Measurements from ENCODE around the gene CAPZA1. TPM values are rescaled to one million over a fixed set of nuclear protein-coding genes. Genes with fewer than 3 reads are reported as not detected.

Gene CAPZA1
- total RNA-seq, 1 donor from 2014 or later = 149 TPM

GRCh38 chr1:112698366-112699310 lies 79.0 kb downstream of the CAPZA1 start:
- peaks cover 5% of the 10 kb centered on the region for H3K27me3 Mint-ChIP-seq (ENCODE audit: unreplicated experiment)
- DNase-seq = no peak
- H3K9me3 Mint-ChIP-seq (ENCODE audit: unreplicated experiment) = peaks cover 1% of the 10 kb centered on the region
- TF ChIP-seq CTCF (IDR thresholded peaks at IDR 0.05; ENCODE audit: partially characterized antibody, unreplicated experiment) = no peak
- H3K27ac Mint-ChIP-seq (ENCODE audit: unreplicated experiment) = no peak overlapping the region
- peaks cover 18% of the 10 kb centered on the region for H3K4me1 Mint-ChIP-seq (ENCODE audit: low read depth, unreplicated experiment)
- H3K4me3 Mint-ChIP-seq (ENCODE audit: unreplicated experiment) = no peak overlapping the region
- H3K36me3 Mint-ChIP-seq (ENCODE audit: unreplicated experiment) = peaks cover 7% of the 10 kb centered on the region

- Mint-ChIP-seq H3K27me3 (ENCODE audit: unreplicated experiment) (peaks cover 5% of the 10 kb centered on the region), H3K27ac (ENCODE audit: unreplicated experiment) (no peak overlapping the region), H3K36me3 (ENCODE audit: unreplicated experiment) (peaks cover 7% of the 10 kb centered on the region), H3K4me3 (ENCODE audit: unreplicated experiment) (no peak overlapping the region), H3K4me1 (ENCODE audit: low read depth, unreplicated experiment) (peaks cover 18% of the 10 kb centered on the region), H3K9me3 (ENCODE audit: unreplicated experiment) (peaks cover 1% of the 10 kb centered on the region)
- no peak for DNase-seq
- TF ChIP-seq CTCF (IDR thresholded peaks at IDR 0.05; ENCODE audit: partially characterized antibody, unreplicated experiment) = no peak
Observed at GRCh38 chr1:112699425-112700144, 80.0 kb downstream of the CAPZA1 start.

DNA sequence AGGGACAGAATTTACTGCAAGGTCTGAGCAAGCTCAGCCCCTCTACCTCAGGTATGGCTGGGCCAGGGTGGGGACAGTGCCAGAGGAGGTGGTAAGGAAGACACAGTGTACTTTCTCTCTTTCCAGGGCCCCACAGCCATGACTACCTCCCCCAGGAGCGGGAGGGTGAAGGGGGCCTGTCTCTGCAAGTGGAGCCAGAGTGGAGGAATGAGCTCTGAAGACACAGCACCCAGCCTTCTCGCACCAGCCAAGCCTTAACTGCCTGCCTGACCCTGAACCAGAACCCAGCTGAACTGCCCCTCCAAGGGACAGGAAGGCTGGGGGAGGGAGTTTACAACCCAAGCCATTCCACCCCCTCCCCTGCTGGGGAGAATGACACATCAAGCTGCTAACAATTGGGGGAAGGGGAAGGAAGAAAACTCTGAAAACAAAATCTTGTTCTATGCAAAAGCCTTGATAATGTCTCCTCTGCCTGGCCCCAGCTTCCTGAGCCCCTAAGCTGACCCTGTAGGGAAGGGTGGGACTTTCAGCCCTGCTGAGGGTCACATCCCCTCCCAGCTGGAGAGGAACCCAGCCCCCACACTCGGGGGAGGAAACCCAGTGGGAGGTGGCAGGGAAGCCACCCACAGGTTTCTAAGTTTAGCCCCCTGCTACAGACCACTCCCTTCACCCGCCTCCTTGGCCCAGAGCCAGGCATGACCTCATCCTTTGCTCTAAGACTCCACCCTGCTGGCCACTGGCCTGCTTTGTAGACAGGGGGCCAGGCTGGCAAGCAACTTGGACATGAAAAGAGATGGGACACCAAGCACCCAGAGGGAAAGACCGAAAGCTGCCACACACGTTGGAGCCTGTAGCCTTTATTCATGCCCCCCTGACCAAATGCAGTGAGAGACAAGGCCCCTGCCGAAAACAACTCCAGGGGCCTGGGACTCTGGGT lies 80.9 kb downstream of the CAPZA1 start:
- Mint-ChIP-seq H3K4me1 (ENCODE audit: low read depth, unreplicated experiment) (peaks cover 26% of the 10 kb centered on the region), H3K27me3 (ENCODE audit: unreplicated experiment) (peaks cover 10% of the 10 kb centered on the region), H3K4me3 (ENCODE audit: unreplicated experiment) (peak overlapping the region; percentile 71), H3K9me3 (ENCODE audit: unreplicated experiment) (peaks cover 3% of the 10 kb centered on the region), H3K27ac (ENCODE audit: unreplicated experiment) (peak overlapping the region; percentile 89), H3K36me3 (ENCODE audit: unreplicated experiment) (peaks cover 7% of the 10 kb centered on the region)
- TF ChIP-seq CTCF (IDR thresholded peaks at IDR 0.05; ENCODE audit: partially characterized antibody, unreplicated experiment) = no peak
- peak; percentile 93 for DNase-seq

DNA sequence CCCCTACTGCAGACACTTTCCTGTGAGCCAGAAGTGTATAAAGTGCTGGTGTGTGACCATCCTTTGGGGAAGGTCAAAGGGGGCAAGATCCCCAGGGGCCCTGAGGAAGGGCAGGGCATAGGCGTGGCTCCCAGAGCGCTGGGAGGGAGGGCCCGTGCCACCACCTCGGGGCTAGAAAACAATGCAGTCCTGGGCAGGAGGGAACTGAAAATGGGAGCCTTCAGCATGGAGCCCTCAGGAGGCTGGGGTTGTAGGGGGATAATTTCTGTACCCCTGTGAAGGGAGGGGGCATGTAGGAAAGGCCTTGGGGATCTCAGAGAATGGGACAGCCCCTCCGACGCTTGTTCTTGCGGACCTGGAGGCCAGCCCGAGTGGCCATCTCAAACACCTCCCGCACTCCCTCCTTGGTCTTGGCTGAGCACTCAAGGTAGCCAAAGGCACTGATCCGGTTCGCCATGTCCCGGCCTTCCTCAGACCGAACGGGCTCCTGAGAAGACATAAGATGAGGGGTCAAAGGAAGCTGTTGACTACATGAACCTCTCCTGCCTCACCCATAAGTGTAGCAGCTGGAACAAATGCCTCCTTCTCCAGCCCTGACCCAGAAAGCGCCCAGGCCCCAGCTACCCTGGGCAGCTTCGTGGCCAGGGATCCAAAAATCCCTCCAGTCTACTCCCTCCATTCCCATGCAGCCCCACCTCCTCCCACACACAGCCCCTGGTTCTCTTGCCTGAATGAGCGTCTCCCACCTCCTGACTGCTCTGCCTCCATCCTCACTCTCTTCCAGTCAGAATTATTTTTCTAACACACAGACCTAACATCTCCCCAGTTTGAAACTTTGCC lies 81.8 kb downstream of the CAPZA1 start:
- Mint-ChIP-seq H3K4me3 (ENCODE audit: unreplicated experiment) (peak overlapping the region; percentile 22), H3K27ac (ENCODE audit: unreplicated experiment) (peak overlapping the region; percentile 89), H3K27me3 (ENCODE audit: unreplicated experiment) (peaks cover 10% of the 10 kb centered on the region), H3K36me3 (ENCODE audit: unreplicated experiment) (peaks cover 7% of the 10 kb centered on the region), H3K9me3 (ENCODE audit: unreplicated experiment) (peaks cover 7% of the 10 kb centered on the region), H3K4me1 (ENCODE audit: low read depth, unreplicated experiment) (peaks cover 29% of the 10 kb centered on the region)
- peak; percentile 2 for DNase-seq
- TF ChIP-seq CTCF (IDR thresholded peaks at IDR 0.05; ENCODE audit: partially characterized antibody, unreplicated experiment) = no peak
